Lower leg skin (tissue), 3 donors: ENCODE measurements around the gene OR1J1.

Source experiments
- CTCF ChIP-seq, 3 donors: fragments of 450-650 bp; IDR thresholded peaks; one replicate each; pipeline ENCODE4 v1.5.1; 2016; ENCODE audit warnings: antibody characterized with exemption in 3 of 3, mild to moderate bottlenecking in 3 of 3, moderate library complexity in 2 of 3
- POLR2A ChIP-seq, 2 donors: fragments of 450-650 bp; IDR thresholded peaks; one replicate each; pipeline ENCODE4 v1.6.1; 2016 to 2017; ENCODE audit warnings: antibody characterized with exemption in 2 of 2, mild to moderate bottlenecking in 1 of 2, moderate library complexity in 1 of 2

GRCh38 chr9:122506964-122507363, 29.2 kb upstream of the OR1J1 start:
- TF ChIP-seq CTCF (IDR thresholded peaks at IDR 0.05) (no peak), POLR2A (IDR thresholded peaks at IDR 0.05) (no peak)
